A673 (cell line): Measurements from ENCODE around the gene CD69. TPM values are rescaled to one million over a fixed set of nuclear protein-coding genes. Genes with fewer than 3 reads are reported as not detected.
"Not testable (repeated sequence)": the region's sequence is repeated elsewhere in the genome, so short reads cannot be mapped to it uniquely, and the experiment has no call there.

Experiments used
- BruUV-seq: library from RNA; stranded (reverse); fragments of 400-500 nt; replicated peaks from 2 replicates; lab custom pipeline; 2021; lab: Mats Ljungman, UMichigan
- CTCF ChIA-PET: fragments of 300-600 bp; sonication (Branson Sonifier 250); formaldehyde crosslinking; loops from one replicate; lab custom pipeline; 2022; ENCODE audit warnings: antibody characterized with exemption; lab: Charles Lee
- POLR2A ChIA-PET: fragments of 300-600 bp; sonication (Branson Sonifier 250); formaldehyde crosslinking; loops from one replicate; lab custom pipeline; 2022; ENCODE audit warnings: antibody characterized with exemption; ENCODE audit not compliant: low non-redundant PET; lab: Charles Lee
- DNase-seq: peaks from one replicate; pipeline ENCODE4 v3.0.0-alpha.2; 2015; ENCODE audit warnings: low spot score
- H3K27ac ChIP-seq: fragments of 200-600 bp; sonication (generic); 2 replicates; pipeline ENCODE4 v1.5.1; 2016; ENCODE audit warnings: mixed run types, low read depth, mild to moderate bottlenecking, mixed read lengths, antibody characterized with exemption, low read length; ENCODE audit not compliant: poor library complexity, severe bottlenecking
- H3K27me3 ChIP-seq: fragments of 200-600 bp; sonication (generic); replicated peaks from 2 replicates; pipeline ENCODE4 v1.6.1; 2017; ENCODE audit warnings: mixed run types, low read depth, mild to moderate bottlenecking, mixed read lengths, antibody characterized with exemption, low read length; ENCODE audit not compliant: insufficient read depth, poor library complexity
- H3K36me3 ChIP-seq: fragments of 200-600 bp; sonication (generic); 2 replicates; pipeline ENCODE4 v1.6.1; 2016; ENCODE audit warnings: mixed run types, mild to moderate bottlenecking, mixed read lengths, antibody characterized with exemption, low read length; ENCODE audit not compliant: insufficient read depth, poor library complexity, severe bottlenecking
- H3K4me1 ChIP-seq: fragments of 200-600 bp; sonication (generic); 2 replicates; pipeline ENCODE4 v1.6.1; 2017; ENCODE audit warnings: mixed run types, mild to moderate bottlenecking, mixed read lengths, antibody characterized with exemption, low read length; ENCODE audit not compliant: insufficient read depth, poor library complexity, severe bottlenecking
- H3K4me3 ChIP-seq: fragments of 200-600 bp; sonication (generic); 2 replicates; pipeline ENCODE4 v1.5.1; 2016; ENCODE audit warnings: low read depth, mixed run types, mild to moderate bottlenecking, mixed read lengths, low read length; ENCODE audit not compliant: poor library complexity, severe bottlenecking
- H3K9me3 ChIP-seq: fragments of 200-600 bp; sonication (generic); 2 replicates; pipeline ENCODE4 v1.6.1; 2016; ENCODE audit warnings: mixed run types, low read depth, mild to moderate bottlenecking, mixed read lengths, antibody characterized with exemption, low read length; ENCODE audit not compliant: poor library complexity, severe bottlenecking
- EZH2 ChIP-seq: fragments of 200-600 bp; sonication (generic); IDR thresholded peaks from 2 replicates; pipeline ENCODE4 v1.6.1; 2017; ENCODE audit warnings: borderline replicate concordance, low read depth, mild to moderate bottlenecking, mixed read lengths, antibody characterized with exemption, low read length; ENCODE audit not compliant: poor library complexity, severe bottlenecking
- intact Hi-C: fragments of 100-400 bp; cut with micrococcal nuclease; formaldehyde crosslinking; loops from one replicate; pipeline ENCODE4 v1.10.0; 2022; ENCODE audit not compliant: unreplicated experiment
- total RNA-seq: library from RNA; stranded (reverse); gene quantifications from 2 replicates; pipeline ENCODE4 v1.2.3, GENCODE V29; 2021
- TF ChIP-seq, protein P1 (sequence below): fragments of 300-800, 200-600 bp; sonication (generic); conservative IDR thresholded peaks from 2 replicates; pipeline ENCODE4 v1.5.1; 2017; ENCODE audit warnings: low read depth, mild to moderate bottlenecking, antibody characterized with exemption, low read length, moderate library complexity, mixed read lengths

Gene CD69
- total RNA-seq, 1 experiment from 2014 or later = not detected

- TF ChIP-seq EZH2 = no peak
- TF ChIP-seq, protein P1, sequence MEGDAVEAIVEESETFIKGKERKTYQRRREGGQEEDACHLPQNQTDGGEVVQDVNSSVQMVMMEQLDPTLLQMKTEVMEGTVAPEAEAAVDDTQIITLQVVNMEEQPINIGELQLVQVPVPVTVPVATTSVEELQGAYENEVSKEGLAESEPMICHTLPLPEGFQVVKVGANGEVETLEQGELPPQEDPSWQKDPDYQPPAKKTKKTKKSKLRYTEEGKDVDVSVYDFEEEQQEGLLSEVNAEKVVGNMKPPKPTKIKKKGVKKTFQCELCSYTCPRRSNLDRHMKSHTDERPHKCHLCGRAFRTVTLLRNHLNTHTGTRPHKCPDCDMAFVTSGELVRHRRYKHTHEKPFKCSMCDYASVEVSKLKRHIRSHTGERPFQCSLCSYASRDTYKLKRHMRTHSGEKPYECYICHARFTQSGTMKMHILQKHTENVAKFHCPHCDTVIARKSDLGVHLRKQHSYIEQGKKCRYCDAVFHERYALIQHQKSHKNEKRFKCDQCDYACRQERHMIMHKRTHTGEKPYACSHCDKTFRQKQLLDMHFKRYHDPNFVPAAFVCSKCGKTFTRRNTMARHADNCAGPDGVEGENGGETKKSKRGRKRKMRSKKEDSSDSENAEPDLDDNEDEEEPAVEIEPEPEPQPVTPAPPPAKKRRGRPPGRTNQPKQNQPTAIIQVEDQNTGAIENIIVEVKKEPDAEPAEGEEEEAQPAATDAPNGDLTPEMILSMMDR = no peak
- Histone ChIP-seq H3K36me3 (no peaks in the 10 kb centered on the region), H3K4me1 (no peaks in the 10 kb centered on the region), H3K9me3 (no peaks in the 10 kb centered on the region), H3K27ac (no peak overlapping the region), H3K4me3 (no peak overlapping the region), H3K27me3 (peaks cover 32% of the 10 kb centered on the region)
- intact Hi-C loops = no loop called here
- ChIA-PET CTCF (no interaction called here), POLR2A (no interaction called here)
- no peak for DNase-seq
- BruUV-seq = no TSS peak
These were observed 40.9 kb downstream of the CD69 start for GRCh38 chr12:9719790-9720189.

GRCh38 chr12:9718968-9719367 is 41.7 kb downstream of the CD69 start:
- DNase-seq = no peak
- no peak overlapping the region for H3K4me3 ChIP-seq
- ChIA-PET CTCF (no interaction called here), POLR2A (no interaction called here)
- H3K9me3 ChIP-seq = no peaks in the 10 kb centered on the region
- intact Hi-C loops = no loop called here
- H3K36me3 ChIP-seq = no peaks in the 10 kb centered on the region
- no TSS peak for BruUV-seq
- no peaks in the 10 kb centered on the region for H3K4me1 ChIP-seq
- no peak overlapping the region for H3K27ac ChIP-seq
- H3K27me3 ChIP-seq = peaks cover 28% of the 10 kb centered on the region
- TF ChIP-seq, protein P1 = no peak
- no peak for TF ChIP-seq EZH2

GRCh38 chr12:9717070-9717925 is 43.4 kb downstream of the CD69 start:
- no peaks in the 10 kb centered on the region for H3K36me3 ChIP-seq
- CTCF ChIA-PET = interaction anchor here (0.8 kb wide), 1 partner anchor 9 kb away, joined by 3 read pairs; no protein-coding TSS in a partner anchor
- no peak for DNase-seq
- H3K4me3 ChIP-seq = no peak overlapping the region
- intact Hi-C loops = no loop called here
- H3K4me1 ChIP-seq = no peaks in the 10 kb centered on the region
- POLR2A ChIA-PET = no interaction called here
- no TSS peak for BruUV-seq
- no peak overlapping the region for H3K27ac ChIP-seq
- H3K9me3 ChIP-seq = no peaks in the 10 kb centered on the region
- TF ChIP-seq, protein P1 = no peak
- TF ChIP-seq EZH2 = no peak
- peaks cover 11% of the 10 kb centered on the region for H3K27me3 ChIP-seq

DNA sequence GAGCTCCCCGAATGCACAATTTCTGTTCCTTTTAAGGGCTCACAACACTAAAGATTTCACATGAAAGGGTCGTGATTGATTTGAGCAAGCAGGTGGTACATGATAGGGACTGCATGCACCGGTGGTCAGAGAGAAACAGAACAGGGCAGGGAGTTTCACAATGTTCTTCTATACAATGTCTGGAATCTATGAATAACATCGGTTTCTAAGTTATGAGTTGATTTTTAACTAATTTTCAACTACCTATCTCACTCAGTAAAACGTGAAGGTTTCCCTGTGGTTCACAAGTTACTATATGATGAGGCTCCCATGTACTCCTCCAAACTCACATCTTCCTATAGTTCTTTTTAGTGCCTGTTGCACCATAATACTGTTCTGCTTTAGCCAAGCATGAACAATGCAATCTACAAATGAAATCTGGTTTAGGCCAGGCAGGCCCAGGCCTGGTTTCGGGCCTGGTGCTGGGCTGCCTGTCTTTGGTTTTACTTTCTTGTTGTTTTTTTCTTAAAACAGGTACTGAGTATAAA is 47.6 kb downstream of the CD69 start:
- BruUV-seq, H3K4me1 ChIP-seq, H3K4me3 ChIP-seq, H3K9me3 ChIP-seq, DNase-seq, POLR2A ChIA-PET, H3K27me3 ChIP-seq, H3K36me3 ChIP-seq, CTCF ChIA-PET, intact Hi-C loops, H3K27ac ChIP-seq: not testable (repeated sequence)
